H1 (cell line): Measurements from ENCODE around the gene MCCD1.
"Not testable (repeated sequence)": the region's sequence is repeated elsewhere in the genome, so short reads cannot be mapped to it uniquely, and the experiment has no call there.

Experiments used
- FOSL1 ChIP-seq: IDR thresholded peaks from 2 replicates; pipeline ENCODE4 v1.6.1; 2011; ENCODE audit warnings: mild to moderate bottlenecking, low read depth, low read length, moderate library complexity; ENCODE audit not compliant: insufficient read depth
- POLR2A ChIP-seq, 2 experiments: IDR thresholded peaks; 1 replicate in 1 of 2; 2 replicates in 1 of 2; pipeline ENCODE4 v1.6.1; 2011; ENCODE audit warnings: low read depth in 2 of 2, low read length in 2 of 2, mild to moderate bottlenecking in 2 of 2; ENCODE audit errors: control extremely low read depth in 1 of 2
- TF ChIP-seq, protein P1 (sequence below): IDR thresholded peaks from 2 replicates; pipeline ENCODE4 v1.6.1; 2012; ENCODE audit warnings: inconsistent platforms

DNA sequence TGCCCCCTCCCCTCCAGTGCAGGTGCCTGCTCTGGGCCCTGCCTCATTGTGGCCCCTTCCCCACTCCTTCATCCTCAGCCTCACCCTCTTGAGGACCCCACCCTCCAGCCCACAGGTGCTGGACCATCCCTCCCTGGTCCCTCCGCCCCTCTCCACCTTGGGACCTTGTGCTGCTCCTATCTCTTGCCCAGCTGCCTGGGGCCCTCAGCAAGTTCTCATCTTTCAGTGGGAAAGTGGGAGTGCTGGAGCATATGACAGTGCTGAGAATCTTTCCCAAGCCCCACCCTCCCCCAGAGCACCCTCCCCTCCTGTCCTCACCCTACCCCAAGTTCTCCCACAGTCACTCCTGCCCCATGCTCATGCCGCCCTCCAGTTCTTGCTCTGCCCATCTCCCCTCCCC is 29.1 kb upstream of the MCCD1 start:
- TF ChIP-seq POLR2A (IDR thresholded peaks at IDR 0.05; ENCODE audit: control extremely low read depth in 1 of 2, low read depth in 2 of 2, low read length in 2 of 2); FOSL1: not testable (repeated sequence)
- TF ChIP-seq, protein P1, sequence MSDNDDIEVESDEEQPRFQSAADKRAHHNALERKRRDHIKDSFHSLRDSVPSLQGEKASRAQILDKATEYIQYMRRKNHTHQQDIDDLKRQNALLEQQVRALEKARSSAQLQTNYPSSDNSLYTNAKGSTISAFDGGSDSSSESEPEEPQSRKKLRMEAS = not testable (repeated sequence)
